ENCODE data around the gene GNL1.
A peak's percentile ranks its signal among the peaks of the same experiment; 100 is the strongest.

GRCh38 chr6:30556906-30557682 is 805 bp upstream of the GNL1 start, which contains the start of gene PRR3:
- peak; percentile 78 for TF ChIP-seq POLR2A (IDR thresholded peaks at IDR 0.05; ENCODE audit: extremely low read depth, insufficient read length)
- TF ChIP-seq, protein P1, sequence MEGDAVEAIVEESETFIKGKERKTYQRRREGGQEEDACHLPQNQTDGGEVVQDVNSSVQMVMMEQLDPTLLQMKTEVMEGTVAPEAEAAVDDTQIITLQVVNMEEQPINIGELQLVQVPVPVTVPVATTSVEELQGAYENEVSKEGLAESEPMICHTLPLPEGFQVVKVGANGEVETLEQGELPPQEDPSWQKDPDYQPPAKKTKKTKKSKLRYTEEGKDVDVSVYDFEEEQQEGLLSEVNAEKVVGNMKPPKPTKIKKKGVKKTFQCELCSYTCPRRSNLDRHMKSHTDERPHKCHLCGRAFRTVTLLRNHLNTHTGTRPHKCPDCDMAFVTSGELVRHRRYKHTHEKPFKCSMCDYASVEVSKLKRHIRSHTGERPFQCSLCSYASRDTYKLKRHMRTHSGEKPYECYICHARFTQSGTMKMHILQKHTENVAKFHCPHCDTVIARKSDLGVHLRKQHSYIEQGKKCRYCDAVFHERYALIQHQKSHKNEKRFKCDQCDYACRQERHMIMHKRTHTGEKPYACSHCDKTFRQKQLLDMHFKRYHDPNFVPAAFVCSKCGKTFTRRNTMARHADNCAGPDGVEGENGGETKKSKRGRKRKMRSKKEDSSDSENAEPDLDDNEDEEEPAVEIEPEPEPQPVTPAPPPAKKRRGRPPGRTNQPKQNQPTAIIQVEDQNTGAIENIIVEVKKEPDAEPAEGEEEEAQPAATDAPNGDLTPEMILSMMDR (IDR thresholded peaks at IDR 0.05; ENCODE audit: low read depth, low read length), result no peak
- TF ChIP-seq, protein P2, sequence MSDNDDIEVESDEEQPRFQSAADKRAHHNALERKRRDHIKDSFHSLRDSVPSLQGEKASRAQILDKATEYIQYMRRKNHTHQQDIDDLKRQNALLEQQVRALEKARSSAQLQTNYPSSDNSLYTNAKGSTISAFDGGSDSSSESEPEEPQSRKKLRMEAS (IDR thresholded peaks at IDR 0.05; ENCODE audit: low read depth, low read length), result peak; percentile 95
- peak; percentile 100 for TF ChIP-seq MYC (IDR thresholded peaks at IDR 0.05; ENCODE audit: low read depth, low read length)
